GM21423 (cell line): Measurements from ENCODE around the gene LAPTM4A.

Source experiments
- ATAC-seq: cut with Tn5 transposase; IDR thresholded peaks from one replicate; pipeline ENCODE4 v1.9.1; 2021; ENCODE audit warnings: mild to moderate bottlenecking, moderate library complexity; ENCODE audit not compliant: unreplicated experiment

LAPTM4A gene

GRCh38 chr2:19989342-19989666 lies 62.1 kb downstream of the LAPTM4A start:
- ATAC-seq = no peak

GRCh38 chr2:19988600-19988999 lies 62.8 kb downstream of the LAPTM4A start:
- no peak for ATAC-seq

DNA sequence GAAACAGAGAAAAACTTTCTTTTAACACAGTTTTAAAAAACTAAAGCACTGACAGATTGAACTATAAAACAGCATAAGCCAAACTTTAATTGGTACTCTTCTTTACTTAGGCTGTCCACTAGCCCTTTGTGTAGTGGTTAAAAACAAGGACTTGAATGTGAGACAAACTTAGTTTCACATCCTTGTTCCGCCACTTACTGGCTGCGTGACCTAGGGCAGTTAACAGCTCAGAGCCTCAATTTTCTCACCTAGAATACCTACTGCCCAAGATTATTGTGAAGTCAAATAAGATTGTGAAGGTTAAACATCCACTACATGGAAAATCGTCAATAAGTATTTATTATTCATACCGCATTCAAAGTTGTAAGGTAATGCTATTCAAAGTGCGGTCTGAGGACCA lies 63.5 kb downstream of the LAPTM4A start:
- ATAC-seq = peak; percentile 74
